ENCODE data around the gene STOX2.

STOX2 gene

GRCh38 chr4:183968502-183968901 is 63.4 kb downstream of the STOX2 start:
- TF ChIP-seq GATA3 (IDR thresholded peaks at IDR 0.05; ENCODE audit: low read depth, low read length): 0 out of 2 replicates have a peak, but pooled peaks have one; percentile 40
- peak; percentile 73 for TF ChIP-seq GATA2 (IDR thresholded peaks at IDR 0.05; ENCODE audit: low read depth, low read length)

- TF ChIP-seq GATA2 (IDR thresholded peaks at IDR 0.05; ENCODE audit: low read depth, low read length) (no peak), GATA3 (IDR thresholded peaks at IDR 0.05; ENCODE audit: low read depth, low read length) (no peak)
Measured at GRCh38 chr4:183968931-183969330, 63.8 kb downstream of the STOX2 start.

- TF ChIP-seq GATA3 (IDR thresholded peaks at IDR 0.05; ENCODE audit: low read depth, low read length): no peak
- TF ChIP-seq GATA2 (IDR thresholded peaks at IDR 0.05; ENCODE audit: low read depth, low read length): no peak
Measured at GRCh38 chr4:183969596-183969995, 64.5 kb downstream of the STOX2 start.

GRCh38 chr4:183971929-183972490 is 66.9 kb downstream of the STOX2 start:
- TF ChIP-seq GATA3 (IDR thresholded peaks at IDR 0.05; ENCODE audit: low read depth, low read length) (no peak), GATA2 (IDR thresholded peaks at IDR 0.05; ENCODE audit: low read depth, low read length) (no peak)

GRCh38 chr4:183977707-183978106 is 72.6 kb downstream of the STOX2 start:
- TF ChIP-seq GATA3 (IDR thresholded peaks at IDR 0.05; ENCODE audit: low read depth, low read length) (no peak), GATA2 (IDR thresholded peaks at IDR 0.05; ENCODE audit: low read depth, low read length) (no peak)

- TF ChIP-seq GATA3 (IDR thresholded peaks at IDR 0.05; ENCODE audit: low read depth, low read length) (no peak), GATA2 (IDR thresholded peaks at IDR 0.05; ENCODE audit: low read depth, low read length) (no peak)
Measured at GRCh38 chr4:183984566-183984965, 79.5 kb downstream of the STOX2 start.

- TF ChIP-seq GATA3 (IDR thresholded peaks at IDR 0.05; ENCODE audit: low read depth, low read length) (no peak), GATA2 (IDR thresholded peaks at IDR 0.05; ENCODE audit: low read depth, low read length) (no peak)
Measured at GRCh38 chr4:183985786-183986185, 80.7 kb downstream of the STOX2 start.

- TF ChIP-seq GATA2 (IDR thresholded peaks at IDR 0.05; ENCODE audit: low read depth, low read length) (no peak), GATA3 (IDR thresholded peaks at IDR 0.05; ENCODE audit: low read depth, low read length) (no peak)
Measured at GRCh38 chr4:183986291-183986970, 81.3 kb downstream of the STOX2 start.

- TF ChIP-seq GATA3 (IDR thresholded peaks at IDR 0.05; ENCODE audit: low read depth, low read length) (no peak), GATA2 (IDR thresholded peaks at IDR 0.05; ENCODE audit: low read depth, low read length) (no peak)
Measured at GRCh38 chr4:183986971-183987946, 82.2 kb downstream of the STOX2 start.

- TF ChIP-seq GATA3 (IDR thresholded peaks at IDR 0.05; ENCODE audit: low read depth, low read length) (no peak), GATA2 (IDR thresholded peaks at IDR 0.05; ENCODE audit: low read depth, low read length) (no peak)
Measured at GRCh38 chr4:183987987-183988392, 82.9 kb downstream of the STOX2 start.

- TF ChIP-seq GATA2 (IDR thresholded peaks at IDR 0.05; ENCODE audit: low read depth, low read length) (no peak), GATA3 (IDR thresholded peaks at IDR 0.05; ENCODE audit: low read depth, low read length) (no peak)
Measured at GRCh38 chr4:183988874-183989273, 83.8 kb downstream of the STOX2 start.

- no peak for TF ChIP-seq GATA2 (IDR thresholded peaks at IDR 0.05; ENCODE audit: low read depth, low read length)
- TF ChIP-seq GATA3 (IDR thresholded peaks at IDR 0.05; ENCODE audit: low read depth, low read length): no peak
Measured at GRCh38 chr4:183989461-183989860, 84.4 kb downstream of the STOX2 start.

GRCh38 chr4:183989931-183990330 is 84.8 kb downstream of the STOX2 start:
- TF ChIP-seq GATA2 (IDR thresholded peaks at IDR 0.05; ENCODE audit: low read depth, low read length): no peak
- no peak for TF ChIP-seq GATA3 (IDR thresholded peaks at IDR 0.05; ENCODE audit: low read depth, low read length)

- no peak for TF ChIP-seq GATA2 (IDR thresholded peaks at IDR 0.05; ENCODE audit: low read depth, low read length)
- no peak for TF ChIP-seq GATA3 (IDR thresholded peaks at IDR 0.05; ENCODE audit: low read depth, low read length)
Measured at GRCh38 chr4:183993676-183994075, 88.6 kb downstream of the STOX2 start.

Measured in SH-SY5Y (cell line).